NCI-H1436 treated with DMSO at 0.1 percent for 48 hours (cell line): Measurements from ENCODE around the gene MAML2.
"Not testable (repeated sequence)": the region's sequence is repeated elsewhere in the genome, so short reads cannot be mapped to it uniquely, and the experiment has no call there.

Experiments
- DNase-seq: peaks from one replicate; lab custom pipeline; 2025; lab: John Stamatoyannopoulos, UW

The MAML2 gene

DNA sequence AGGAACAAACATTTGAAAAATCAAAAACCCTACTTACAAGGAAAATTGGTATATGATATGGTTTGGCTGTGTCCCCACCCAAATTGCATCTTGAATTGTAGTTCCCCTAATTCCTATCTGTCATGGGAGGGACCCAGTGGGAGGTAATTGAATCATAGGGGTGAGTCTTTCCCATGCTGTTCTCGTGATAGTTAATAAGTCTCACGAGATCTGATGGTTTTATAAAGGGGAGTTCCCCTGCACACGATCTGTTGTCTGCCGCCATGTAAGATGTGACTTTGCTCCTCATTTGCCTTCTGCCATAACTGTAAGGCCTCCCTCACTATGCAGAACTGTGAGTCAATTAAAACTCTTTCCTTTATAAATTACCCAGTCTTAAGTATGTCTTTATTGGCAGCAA lies 74.5 kb downstream of the MAML2 start:
- DNase-seq = not testable (repeated sequence)

DNA sequence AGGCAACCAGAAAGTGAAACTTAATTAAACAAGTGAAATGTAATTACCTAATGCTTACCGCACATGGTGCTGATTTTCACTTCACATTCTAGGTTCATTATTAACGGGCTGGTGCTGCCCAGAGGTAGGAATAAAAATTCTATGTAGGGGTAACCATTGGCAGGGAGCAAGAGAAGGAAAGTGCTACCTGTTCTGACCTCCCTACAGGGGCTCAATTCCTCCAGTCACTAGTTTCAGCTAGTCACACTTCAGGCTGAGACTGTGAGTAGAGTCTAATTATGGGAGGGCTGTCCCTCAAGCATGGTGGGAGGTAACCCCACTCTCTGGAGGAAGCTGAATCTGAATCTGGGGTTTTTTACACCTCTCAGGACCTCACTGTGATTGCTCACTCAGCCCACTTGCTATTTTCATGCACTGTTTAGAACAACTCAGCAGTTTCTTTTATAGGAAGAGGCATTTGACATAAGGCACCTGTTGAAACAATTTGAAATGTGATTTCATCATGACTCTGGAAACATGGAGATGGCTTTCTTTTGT lies 75.4 kb downstream of the MAML2 start:
- no peak for DNase-seq

- no peak for DNase-seq
Observed at GRCh38 chr11:96267001-96267495, 75.9 kb downstream of the MAML2 start.

GRCh38 chr11:96265972-96266371 lies 77.0 kb downstream of the MAML2 start:
- no peak for DNase-seq

DNA sequence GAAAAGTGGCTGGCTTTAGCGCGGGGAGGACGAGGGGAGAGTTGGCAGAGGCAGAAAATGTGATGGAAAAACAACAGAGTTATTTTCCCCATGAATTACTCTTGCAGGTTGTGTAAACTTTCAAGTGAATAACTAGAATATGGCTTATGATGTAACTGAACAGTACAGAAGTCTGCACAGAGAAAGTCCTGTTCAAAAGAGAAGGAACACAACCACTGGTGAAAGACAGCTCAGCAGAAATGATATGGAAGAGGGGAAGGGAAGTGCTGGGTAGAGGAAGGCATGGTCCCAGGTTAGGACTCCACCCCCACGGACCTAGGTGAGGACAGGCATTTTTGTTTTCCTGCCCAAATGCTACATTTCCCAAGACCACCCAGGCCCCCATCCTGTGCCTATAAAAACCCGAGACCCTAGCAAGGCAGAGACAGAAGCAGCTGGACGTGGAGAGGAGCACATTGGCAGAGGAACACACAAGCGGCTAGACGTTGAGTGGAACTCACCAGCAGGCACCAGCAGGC lies 77.7 kb downstream of the MAML2 start:
- DNase-seq = no peak

GRCh38 chr11:96264364-96264763 lies 78.6 kb downstream of the MAML2 start:
- DNase-seq = no peak

GRCh38 chr11:96263238-96263763 lies 79.7 kb downstream of the MAML2 start:
- no peak for DNase-seq

- DNase-seq = no peak
Observed at GRCh38 chr11:96260532-96260931, 82.5 kb downstream of the MAML2 start.

DNA sequence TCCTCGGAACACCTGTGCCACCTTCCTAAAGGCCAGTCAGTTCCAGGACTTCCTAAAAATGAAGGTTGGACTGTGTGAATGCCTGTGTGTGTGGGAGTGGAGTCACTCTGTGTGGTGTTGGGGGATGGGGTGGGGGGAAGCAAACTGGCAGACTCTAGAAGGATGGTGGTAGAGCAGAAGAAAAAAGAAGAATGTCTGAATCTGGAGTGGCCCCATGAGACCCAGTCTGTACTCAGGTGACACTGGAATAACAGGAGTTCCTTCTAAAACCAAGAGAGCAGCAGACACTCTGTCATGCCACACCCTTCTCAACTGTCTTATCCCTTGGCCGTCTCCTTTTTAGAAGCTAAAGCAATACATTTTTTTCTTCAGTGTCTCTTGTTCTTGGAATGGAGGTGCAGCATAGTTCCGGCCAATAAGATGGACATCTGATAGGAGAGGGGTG lies 82.9 kb downstream of the MAML2 start:
- DNase-seq = no peak

DNA sequence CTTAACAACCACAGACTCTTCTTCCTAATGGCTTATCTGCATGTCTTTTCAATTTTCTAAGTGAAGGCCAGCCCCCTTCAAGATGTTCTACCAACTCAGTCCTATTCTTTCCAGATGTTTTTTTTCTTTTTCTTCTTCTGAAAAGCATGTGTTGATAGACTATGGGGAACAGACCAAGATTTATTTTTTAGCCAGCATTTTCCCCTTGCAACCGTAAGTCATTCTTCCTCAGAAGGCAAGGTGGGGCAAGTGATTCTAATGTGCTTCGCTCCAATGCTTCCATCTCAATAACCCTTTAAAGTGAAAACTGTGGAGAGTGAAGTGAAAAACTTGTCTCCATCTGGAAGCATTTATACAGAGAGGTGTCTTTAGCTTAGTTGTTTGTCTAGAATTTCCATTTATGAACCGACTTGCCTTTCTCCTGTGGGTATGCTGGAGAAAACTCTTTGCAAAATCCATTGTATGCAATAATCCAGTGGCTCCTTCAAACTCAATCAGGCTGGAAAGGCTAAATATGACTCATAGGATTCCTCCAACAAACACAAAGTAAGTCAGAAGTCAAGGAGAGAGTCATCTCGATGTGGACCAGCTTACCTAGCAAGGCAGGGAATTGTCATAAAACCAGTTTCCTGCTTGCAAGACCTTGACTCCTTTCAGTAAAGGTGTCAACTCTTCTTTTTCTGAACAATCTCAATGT lies 83.7 kb downstream of the MAML2 start:
- DNase-seq = no peak

- DNase-seq = no peak
Observed at GRCh38 chr11:96257972-96258934, 84.7 kb downstream of the MAML2 start.

- no peak for DNase-seq
Observed at GRCh38 chr11:96257036-96257435, 86.0 kb downstream of the MAML2 start.

DNA sequence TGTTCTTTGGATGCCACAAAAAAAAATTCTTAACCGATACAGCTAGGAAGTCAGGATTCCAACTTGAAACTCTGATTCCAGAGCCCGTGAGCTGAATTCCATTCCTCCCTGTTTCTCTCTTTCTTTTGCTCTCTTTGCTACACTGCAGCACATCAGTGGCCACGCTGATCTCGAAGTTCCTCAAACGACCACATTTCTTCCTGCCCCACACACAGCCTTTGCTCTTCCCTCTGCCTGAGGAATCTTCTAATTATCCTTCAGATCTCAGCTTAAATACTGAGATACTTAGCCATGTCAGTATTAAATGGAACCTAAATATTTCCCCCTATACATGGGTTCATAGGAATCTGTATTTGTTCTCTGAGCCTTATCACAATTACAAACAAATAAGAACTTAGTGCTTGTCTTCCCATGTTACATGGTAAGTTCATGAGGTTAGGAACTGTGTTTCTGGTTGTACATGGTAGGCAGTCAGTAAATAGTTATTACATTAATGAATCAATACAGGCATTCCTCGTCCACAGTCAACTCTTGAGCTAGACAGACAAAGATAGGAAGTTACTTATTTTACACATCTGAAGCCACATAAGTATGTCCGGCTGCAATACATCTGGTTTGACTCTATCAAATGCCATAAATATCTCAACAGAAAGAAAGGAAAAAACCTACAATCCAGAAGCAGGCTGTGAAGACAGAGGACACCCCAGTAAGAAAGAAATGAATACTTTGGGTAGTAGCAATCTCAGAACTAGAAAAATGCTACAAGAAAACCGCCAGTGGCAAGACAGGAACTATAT lies 86.6 kb downstream of the MAML2 start:
- no peak for DNase-seq

- no peak for DNase-seq
Observed at GRCh38 chr11:96254854-96255253, 88.1 kb downstream of the MAML2 start.

GRCh38 chr11:96254087-96254486 lies 88.9 kb downstream of the MAML2 start:
- DNase-seq = no peak

DNA sequence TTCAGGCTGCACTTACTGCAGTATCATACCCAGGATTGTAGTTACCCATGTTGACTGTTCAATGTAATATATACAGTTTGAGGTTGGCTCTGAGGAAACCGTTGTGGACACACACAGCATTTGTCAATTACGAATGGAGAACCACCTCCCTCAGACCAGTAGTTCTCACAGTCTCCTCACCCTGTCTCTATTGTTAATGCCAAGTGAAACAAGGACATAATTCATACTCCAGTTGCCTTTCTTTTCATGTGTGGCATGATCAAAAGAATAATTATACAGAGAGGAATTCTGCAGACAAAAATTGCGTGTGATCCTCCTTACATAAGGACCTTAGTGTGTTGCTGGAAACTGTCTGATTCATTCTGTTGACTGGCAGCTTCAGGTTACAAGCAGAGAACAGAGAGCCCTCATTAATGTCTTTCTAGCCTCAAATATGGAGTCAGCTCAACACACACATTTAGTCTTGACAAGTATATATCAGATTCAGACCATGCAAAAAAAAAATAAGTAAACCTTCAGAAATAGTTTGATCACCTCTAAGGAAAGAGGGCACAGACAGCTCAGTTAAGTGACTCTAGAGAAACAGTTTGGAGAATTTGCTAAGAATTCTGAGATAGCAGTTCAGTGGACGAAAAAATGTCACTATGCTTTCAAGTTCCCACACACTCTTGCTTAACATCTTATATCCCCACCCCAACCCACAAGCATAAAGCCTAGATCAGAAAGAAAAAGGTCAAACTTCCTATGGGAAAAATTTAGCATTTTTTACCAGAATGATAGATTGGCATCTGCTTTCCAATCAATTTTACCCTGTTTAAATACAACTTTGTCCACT lies 96.1 kb downstream of the MAML2 start:
- peak; percentile 40 for DNase-seq

DNA sequence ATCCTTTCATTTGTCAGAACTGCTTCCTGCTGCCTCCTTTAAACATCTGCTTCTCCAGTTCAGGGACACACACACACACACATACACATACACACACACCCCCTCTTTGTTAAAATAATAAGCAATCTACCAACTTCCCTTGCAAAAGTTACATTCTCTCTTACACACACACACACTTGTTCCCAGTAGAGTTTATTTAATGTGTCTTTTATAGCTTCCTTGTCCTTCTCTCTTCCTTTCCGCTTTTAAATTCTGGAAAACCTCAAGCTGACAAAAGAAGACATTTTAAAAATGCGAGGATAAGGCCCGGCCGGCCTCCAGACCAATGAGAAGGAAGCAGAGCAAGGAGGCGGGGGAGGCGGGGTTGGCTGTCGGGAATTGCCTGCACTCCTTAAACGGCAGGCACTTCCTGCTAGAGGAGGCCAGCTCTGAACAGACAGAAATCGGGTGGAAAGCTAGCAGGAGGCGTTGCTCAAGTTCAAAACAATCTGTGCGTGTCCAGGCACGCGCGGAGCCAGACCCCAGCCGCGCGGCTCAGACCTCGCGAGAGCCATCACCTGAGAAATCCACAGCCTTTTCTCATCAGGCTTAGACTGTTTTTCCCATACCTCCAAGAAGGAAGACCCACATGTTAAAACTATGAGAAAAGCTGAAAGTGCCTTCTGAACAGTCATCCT lies 99.9 kb downstream of the MAML2 start:
- DNase-seq = peak; percentile 65

DNA sequence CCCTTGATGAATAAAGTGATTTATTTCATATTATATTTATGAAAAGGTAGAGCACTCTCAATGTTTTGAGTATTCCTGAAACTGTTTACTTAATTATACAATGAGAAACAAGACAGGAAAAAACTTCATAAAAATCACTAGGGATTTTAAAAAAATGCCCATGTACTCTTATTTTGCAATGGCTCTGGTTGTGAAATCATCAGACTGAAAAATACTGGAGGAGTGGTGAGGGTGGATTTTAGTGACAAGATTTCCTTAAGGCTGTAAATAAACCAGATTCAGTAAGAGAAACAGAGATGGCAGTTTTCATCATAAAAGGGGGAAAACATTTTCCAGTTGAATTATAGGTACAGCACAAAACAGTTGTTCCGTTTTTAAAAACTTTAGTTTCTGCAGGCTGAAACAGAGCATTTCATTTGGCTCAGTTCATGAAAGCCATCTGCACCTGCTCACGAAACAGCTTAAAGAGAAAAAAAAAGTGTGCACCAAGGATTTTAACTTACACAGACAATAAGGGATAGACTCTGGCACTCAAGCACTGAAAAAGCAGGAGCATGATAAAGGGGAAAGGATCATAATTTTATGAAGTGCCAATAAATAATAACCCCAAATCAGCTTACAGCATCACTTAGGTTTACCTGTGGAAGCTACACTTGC lies 100.7 kb downstream of the MAML2 start:
- no peak for DNase-seq

- DNase-seq = no peak
Observed at GRCh38 chr11:96241331-96241841, 101.6 kb downstream of the MAML2 start.
